Activated T-cell treated with anti-CD3 and anti-CD28 coated beads, Interleukin-2, amount 50 U/mL, for 4 hours (primary cell): Measurements from ENCODE around the gene CNBP. TPM values are rescaled to one million over a fixed set of nuclear protein-coding genes. Genes with fewer than 3 reads are reported as not detected.
"Not testable (repeated sequence)": the region's sequence is repeated elsewhere in the genome, so short reads cannot be mapped to it uniquely, and the experiment has no call there.

Experiments
- ATAC-seq, 2 donors: fragments of 200-7000 bp; cut with Tn5 transposase; one replicate each; pipeline ENCODE4 v1.10.0; 2021
- DNase-seq: peaks from one replicate; pipeline ENCODE4 v3.0.0-alpha.2; 2020
- H3K27me3 Mint-ChIP-seq: one replicate; pipeline ENCODE4 v1.8.0; 2021; ENCODE audit warnings: low read depth, mixed read lengths
- H3K36me3 Mint-ChIP-seq: one replicate; pipeline ENCODE4 v1.8.0; 2022; ENCODE audit warnings: mixed read lengths; ENCODE audit not compliant: insufficient read depth
- H3K4me1 Mint-ChIP-seq: one replicate; pipeline ENCODE4 v1.8.0; 2021; ENCODE audit warnings: low read depth, mixed read lengths
- H3K4me3 Mint-ChIP-seq: one replicate; pipeline ENCODE4 v1.8.0; 2021; ENCODE audit warnings: mild to moderate bottlenecking, moderate library complexity, mixed read lengths
- H3K9me3 Mint-ChIP-seq: one replicate; pipeline ENCODE4 v1.8.0; 2021; ENCODE audit warnings: mixed read lengths
- total RNA-seq, 3 donors: library from RNA; stranded (reverse); gene quantifications; one replicate each; pipeline ENCODE4 v1.2.1, GENCODE V29; 2021

The CNBP gene
- total RNA-seq: 100 to 1,000 TPM; 606 to 623 (median 610) TPM

DNA sequence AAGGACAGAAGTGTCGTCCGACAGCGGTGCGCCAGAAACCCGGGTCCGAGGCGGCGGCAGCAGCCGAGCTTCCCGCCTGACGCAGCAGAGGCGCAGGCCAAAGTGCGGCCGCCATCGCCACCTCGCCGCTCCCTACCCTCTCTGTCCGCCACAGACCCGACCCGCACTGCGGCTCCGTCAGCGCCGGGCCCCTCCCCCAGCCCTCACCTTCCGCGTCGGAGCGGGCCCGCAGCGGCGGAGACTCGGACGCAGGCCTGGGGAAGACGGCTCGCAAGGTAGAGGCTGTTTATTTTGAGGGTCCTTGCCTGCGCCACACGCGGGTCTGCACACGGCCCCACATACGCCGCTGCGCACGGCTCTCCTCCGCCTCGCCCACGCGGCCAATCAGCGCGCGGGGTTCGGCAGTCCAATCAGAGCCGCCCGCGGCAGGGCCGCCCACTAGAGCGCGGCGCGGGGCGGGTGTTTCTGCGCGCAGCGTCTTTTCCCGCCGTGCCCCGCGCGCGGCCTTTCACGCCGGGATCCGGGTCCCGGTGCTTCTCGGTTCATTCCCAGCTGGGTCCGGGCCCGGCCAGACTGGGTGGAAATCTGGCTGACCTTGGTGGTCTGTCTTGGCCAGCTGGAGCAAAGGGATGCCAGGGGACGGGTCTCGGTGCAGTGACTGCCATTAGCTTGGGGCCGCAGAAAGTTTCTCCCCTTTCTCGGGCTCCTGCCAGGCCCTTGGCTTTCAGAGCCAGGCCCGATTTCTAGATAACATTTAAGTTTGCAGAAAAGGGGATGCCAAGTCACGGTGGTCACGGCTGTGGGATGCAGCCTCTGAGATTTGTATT lies at the start of gene CNBP:
Gene CNBP, minus strand, starts transcription at position 328 of the 827 bp plus-strand sequence. CDS start 12,139 bp downstream, outside the sequence.
- Mint-ChIP-seq H3K36me3 (peaks cover 31% of the 10 kb centered on the region), H3K27me3 (no peaks in the 10 kb centered on the region), H3K4me1 (peaks cover 26% of the 10 kb centered on the region), H3K4me3 (peak within 1 kb of the TSS; percentile 98), H3K9me3 (no peaks in the 10 kb centered on the region)
- ATAC-seq (peak; percentile 91 to 93), DNase-seq (peak; percentile 90)

DNA sequence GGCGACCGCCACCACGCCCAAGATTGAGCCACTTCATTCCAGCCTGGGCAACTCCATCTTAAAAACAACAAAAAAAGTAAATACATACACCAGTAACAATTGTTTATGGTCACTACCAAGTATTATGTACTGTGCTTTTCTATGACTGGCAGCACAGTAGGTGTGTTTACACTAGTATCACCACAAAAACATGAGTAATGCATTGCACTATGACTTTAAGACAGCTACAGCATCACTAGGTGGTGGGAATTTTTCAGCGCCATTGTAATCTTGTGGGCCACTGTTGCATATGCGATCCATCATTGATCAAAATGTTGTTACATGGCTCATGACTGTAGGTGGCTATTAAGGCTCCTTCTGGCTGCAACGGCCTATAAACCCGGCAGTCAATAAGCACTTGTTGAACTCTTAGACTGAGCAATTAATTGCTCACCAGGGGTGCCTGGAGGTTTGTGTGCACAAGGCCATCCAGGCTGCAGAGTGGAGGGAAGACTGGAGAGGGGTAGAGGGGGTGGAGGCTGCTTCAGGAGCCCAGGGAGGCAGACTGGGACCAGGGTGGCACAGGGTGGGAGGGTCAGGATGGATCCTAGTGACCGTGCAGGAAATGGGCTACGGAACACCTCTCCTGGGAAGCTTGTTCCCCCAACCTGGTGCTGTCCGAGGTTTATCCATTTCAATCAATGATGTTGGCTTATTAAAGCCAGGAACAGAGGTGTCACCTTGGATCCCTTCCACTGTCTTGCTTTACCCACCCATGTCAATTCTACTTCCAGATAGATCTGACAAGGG lies 47.8 kb upstream of the CNBP start:
- Mint-ChIP-seq H3K36me3 (no peaks in the 10 kb centered on the region), H3K9me3 (no peaks in the 10 kb centered on the region), H3K27me3 (no peaks in the 10 kb centered on the region), H3K4me1 (peaks cover 18% of the 10 kb centered on the region), H3K4me3 (no peak overlapping the region)
- ATAC-seq (no peak), DNase-seq (no peak)

DNA sequence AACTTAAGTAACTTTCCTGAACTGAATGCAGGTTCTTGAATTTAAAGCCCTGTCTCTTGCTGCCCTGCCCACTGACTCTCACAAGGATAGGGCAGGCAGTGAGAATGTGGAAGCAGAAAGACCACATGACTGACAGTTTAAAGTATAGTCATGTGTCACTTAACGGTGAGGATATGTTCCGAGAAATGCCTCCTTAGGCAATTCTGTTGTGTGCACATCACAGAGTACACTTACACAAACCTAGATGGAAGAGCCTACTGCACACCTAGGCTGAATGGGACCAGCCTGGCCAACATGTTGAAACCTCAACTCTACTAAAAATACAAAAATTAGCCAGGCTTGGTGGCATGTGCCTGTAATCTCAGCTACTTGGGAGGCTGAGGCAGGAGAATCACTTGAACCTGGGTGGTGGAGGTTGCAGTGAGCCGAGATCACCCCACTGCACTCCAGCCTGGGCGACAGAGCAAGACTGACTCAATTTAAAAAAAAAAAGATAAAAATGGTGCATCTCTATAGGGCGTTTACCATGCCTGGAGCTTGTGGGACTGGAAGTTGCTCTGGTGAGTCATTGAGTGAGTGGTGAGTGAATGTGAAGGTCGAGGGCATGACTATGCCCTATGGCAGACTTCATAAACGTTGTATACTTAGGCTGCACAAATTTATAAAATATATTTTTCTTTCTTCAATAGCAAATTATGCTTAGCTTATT lies 46.8 kb upstream of the CNBP start:
- H3K36me3 Mint-ChIP-seq: no peaks in the 10 kb centered on the region
- H3K9me3 Mint-ChIP-seq: no peaks in the 10 kb centered on the region
- H3K4me3 Mint-ChIP-seq: no peak overlapping the region
- H3K27me3 Mint-ChIP-seq: no peaks in the 10 kb centered on the region
- ATAC-seq (peak; percentile 96 to 99), DNase-seq (no peak)
- H3K4me1 Mint-ChIP-seq: peaks cover 22% of the 10 kb centered on the region

DNA sequence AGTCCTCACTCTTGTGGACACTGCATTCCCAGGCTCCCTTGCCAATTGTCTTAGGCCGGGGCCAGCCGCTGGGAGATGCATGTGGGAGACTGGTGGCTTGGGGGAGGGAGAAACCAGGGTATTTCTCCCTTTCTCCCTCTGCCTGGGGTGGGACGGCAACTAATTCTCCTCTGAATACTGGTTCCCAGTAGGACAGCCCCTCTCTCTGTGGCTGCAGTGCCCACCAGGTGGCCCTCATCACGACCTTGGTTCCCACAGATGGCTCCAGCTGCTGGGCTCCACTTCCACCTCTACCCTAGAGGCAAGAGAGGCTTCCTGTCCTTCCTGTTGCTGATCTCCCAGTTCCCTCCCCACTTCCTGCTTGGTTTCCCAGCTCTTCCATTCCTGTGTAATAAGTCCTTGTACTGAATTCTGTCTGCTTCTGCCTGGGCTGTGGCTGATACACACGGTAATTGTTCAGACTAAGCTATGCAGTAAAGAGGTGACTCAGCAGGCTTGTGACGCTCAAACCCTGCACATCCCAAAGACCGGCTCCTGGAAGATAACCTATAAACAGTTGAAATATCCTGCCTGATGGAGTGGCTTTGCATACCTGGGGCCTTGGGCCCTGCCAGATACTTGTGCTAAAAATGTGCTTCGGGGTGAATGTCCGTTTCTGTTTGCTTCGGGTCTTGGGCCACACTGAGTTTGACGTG lies 45.3 kb upstream of the CNBP start:
- no peak overlapping the region for H3K4me3 Mint-ChIP-seq
- H3K9me3 Mint-ChIP-seq: no peaks in the 10 kb centered on the region
- no peaks in the 10 kb centered on the region for H3K27me3 Mint-ChIP-seq
- no peaks in the 10 kb centered on the region for H3K36me3 Mint-ChIP-seq
- H3K4me1 Mint-ChIP-seq: peaks cover 28% of the 10 kb centered on the region
- ATAC-seq: no peak
- no peak for DNase-seq

DNA sequence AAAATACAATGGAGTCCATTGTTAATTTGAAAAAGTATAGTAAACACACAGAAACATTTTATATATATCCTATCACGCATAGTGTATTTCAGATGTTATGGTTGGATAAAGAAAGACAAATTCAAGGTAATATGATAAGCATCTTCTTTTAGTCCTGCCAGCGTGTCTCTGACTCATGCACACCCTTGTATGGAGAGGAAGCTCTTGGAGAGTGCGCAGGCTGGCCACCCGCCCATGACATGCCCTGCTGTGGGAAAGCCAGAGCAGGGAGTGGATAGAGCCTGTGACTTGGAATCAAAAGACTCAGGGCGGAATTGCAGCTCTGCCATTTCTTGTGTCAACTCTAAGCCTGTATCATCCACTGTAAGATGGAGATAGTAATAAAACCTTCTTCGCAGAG lies 42.7 kb upstream of the CNBP start:
- no peak for DNase-seq
- no peaks in the 10 kb centered on the region for H3K36me3 Mint-ChIP-seq
- H3K4me1 Mint-ChIP-seq: peaks cover 24% of the 10 kb centered on the region
- ATAC-seq: no peak
- no peaks in the 10 kb centered on the region for H3K9me3 Mint-ChIP-seq
- no peaks in the 10 kb centered on the region for H3K27me3 Mint-ChIP-seq
- no peak overlapping the region for H3K4me3 Mint-ChIP-seq

DNA sequence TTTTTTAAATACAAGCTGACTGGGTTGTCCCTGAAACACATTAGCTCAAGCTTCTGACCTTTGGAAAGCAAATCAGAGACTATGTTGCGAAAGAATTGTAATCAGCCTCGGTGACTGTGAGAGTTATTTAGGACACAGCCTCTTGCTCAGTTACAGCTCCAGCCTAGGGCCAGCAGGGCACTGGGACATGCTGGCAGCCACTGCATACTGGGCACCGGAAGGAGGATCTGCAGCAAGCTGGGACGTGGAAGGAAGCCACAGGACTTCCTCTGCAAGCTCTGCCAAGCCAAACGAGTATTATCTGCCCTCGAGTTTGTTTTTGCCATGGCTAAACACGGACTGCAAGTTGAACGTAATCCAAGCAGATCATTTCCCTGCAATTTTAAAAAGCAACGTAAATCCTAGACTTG lies 41.3 kb upstream of the CNBP start:
- Mint-ChIP-seq H3K4me1 (peaks cover 23% of the 10 kb centered on the region), H3K9me3 (no peaks in the 10 kb centered on the region), H3K4me3 (no peak overlapping the region), H3K27me3 (no peaks in the 10 kb centered on the region), H3K36me3 (no peaks in the 10 kb centered on the region)
- no peak for DNase-seq
- peak in 1 of 2 donors; percentile 65 for ATAC-seq

DNA sequence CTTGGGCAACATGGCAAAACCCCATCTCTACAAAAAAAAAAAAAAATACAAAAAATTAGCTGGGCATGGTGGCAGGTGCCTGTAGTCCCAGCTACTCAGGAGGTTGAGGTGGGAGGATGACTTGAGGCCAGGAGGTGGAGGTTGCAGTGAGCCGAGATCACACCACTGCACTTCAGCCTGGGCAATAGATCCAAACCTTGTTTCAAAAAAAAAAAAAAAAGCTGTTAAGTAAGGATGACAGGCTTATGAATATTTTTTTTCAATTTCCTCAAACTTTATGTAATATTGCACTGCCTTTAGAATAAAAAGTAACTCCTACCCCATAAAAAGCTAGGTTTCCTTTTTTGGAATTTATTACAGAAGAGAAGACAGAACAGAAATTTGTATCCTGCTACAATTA lies 40.7 kb upstream of the CNBP start:
- not testable (repeated sequence) for ATAC-seq, H3K27me3 Mint-ChIP-seq, DNase-seq, H3K36me3 Mint-ChIP-seq, H3K9me3 Mint-ChIP-seq, H3K4me3 Mint-ChIP-seq
- H3K4me1 Mint-ChIP-seq: peaks cover 23% of the 10 kb centered on the region

DNA sequence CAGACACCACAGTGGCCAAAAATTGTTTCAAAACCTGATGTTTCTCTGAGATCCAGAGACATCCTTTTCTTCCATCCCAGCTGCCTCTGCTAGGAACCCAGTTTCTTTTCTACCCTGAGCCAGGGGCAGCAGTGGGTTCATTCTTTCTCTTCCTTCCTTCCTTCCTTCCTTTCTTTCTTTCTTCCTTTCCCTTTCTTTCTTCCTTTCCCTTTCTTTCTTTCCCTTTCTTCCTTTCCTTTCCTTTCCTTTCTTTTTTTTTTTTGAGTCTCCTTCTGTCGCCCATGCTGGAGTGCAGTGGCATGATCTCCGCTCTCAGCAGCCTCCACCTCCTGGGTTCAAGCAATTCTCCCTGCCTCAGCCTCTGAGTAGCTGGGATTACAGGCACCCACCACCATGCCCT lies 35.0 kb upstream of the CNBP start:
- Mint-ChIP-seq H3K9me3 (no peaks in the 10 kb centered on the region), H3K36me3 (no peaks in the 10 kb centered on the region)

DNA sequence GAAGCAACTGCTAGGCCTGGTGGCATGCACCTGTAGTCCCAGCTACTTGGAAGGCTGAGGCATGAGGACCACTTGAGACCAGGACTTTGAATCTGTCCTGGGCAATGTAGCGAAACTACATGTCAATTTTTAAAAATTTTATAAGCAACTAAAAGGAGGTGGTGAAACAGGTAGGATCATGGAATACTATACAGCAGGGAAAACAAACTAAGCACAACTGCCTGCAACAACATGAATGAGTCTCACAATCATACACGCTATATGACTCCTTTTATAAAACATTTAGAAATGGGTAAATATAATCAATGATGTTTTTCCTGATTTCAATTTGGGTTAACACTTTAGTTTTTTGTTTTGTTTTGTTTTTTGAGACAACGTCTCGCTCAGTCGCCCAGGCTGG lies 29.5 kb upstream of the CNBP start:
- ATAC-seq: no peak
- no peaks in the 10 kb centered on the region for H3K36me3 Mint-ChIP-seq

More for the DNA sequence above, 35.0 kb upstream of the CNBP start:
- Mint-ChIP-seq H3K27me3 (no peaks in the 10 kb centered on the region), H3K4me1 (no peaks in the 10 kb centered on the region), H3K4me3 (no peak overlapping the region)
- DNase-seq (no peak), ATAC-seq (no peak)

DNA sequence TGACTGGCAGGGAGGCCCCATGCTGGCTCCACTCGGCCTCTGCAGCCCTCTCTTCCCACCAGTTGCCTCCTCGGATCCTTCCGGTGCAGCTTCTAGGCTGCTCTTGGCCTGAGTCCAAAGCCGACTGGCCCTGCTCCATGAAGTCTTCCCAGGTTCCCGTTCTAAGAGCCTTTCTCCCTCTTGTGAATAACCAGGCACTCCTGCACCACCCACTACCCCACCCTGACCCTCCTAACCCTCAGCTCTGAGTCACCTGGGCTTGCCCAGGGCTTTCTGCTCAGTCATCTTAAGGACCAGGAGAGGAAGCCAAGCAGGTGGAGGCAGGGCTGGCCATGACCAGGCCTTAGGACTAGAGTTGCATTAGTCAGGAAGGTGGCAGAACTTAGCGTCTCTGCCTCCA lies 28.1 kb upstream of the CNBP start:
- H3K9me3 Mint-ChIP-seq: no peaks in the 10 kb centered on the region
- no peaks in the 10 kb centered on the region for H3K4me1 Mint-ChIP-seq
- DNase-seq (no peak), ATAC-seq (no peak)
- H3K4me3 Mint-ChIP-seq: no peak overlapping the region
- H3K27me3 Mint-ChIP-seq: no peaks in the 10 kb centered on the region
- H3K36me3 Mint-ChIP-seq: no peaks in the 10 kb centered on the region

More for the DNA sequence above, 29.5 kb upstream of the CNBP start:
- no peaks in the 10 kb centered on the region for H3K4me1 Mint-ChIP-seq
- no peaks in the 10 kb centered on the region for H3K9me3 Mint-ChIP-seq
- H3K27me3 Mint-ChIP-seq: no peaks in the 10 kb centered on the region
- no peak overlapping the region for H3K4me3 Mint-ChIP-seq
- DNase-seq: no peak

DNA sequence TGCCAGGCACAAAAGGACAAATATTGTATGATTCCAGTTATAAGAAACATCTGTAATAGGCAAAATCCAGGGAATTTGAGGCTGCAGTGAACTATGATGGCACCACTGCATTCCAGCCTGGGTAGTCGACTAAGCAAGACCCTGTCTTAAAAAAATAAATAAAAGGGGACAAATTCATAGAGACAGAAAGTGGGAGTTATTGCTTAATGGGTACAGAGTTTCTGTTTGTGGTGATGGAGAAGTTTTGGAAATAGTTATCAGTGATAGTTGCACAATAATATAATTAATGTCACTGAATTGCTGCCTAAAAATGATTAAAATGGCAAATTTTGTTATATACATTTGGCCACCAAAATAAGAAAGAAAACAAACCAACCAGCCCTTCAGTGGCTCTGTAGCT lies 27.6 kb upstream of the CNBP start:
- H3K27me3 Mint-ChIP-seq: no peaks in the 10 kb centered on the region
- no peak overlapping the region for H3K4me3 Mint-ChIP-seq
- H3K4me1 Mint-ChIP-seq: no peaks in the 10 kb centered on the region
- no peaks in the 10 kb centered on the region for H3K9me3 Mint-ChIP-seq
- H3K36me3 Mint-ChIP-seq: no peaks in the 10 kb centered on the region
- DNase-seq: no peak
- ATAC-seq: no peak

DNA sequence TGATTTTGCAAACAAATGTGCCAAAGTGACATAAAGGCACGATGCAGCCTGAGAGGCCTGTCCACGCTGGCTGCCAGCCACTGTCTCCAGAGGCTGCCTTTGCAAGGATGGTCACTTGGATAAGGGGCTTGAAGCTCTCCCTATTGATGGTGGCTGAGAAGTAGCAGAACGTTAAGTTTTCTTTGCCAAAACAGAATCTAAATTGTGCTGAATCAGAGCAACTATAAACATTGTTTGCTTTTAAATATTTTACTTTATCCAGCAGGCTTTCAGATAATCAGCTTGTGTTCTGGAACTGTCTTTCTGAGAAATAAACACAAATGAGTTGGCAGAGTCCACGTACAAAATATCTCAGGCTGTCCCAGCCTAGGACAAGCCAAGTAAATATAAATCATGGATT lies 23.8 kb upstream of the CNBP start:
- H3K4me1 Mint-ChIP-seq: no peaks in the 10 kb centered on the region
- H3K4me3 Mint-ChIP-seq: no peak overlapping the region
- no peak for DNase-seq
- H3K36me3 Mint-ChIP-seq: no peaks in the 10 kb centered on the region
- no peaks in the 10 kb centered on the region for H3K27me3 Mint-ChIP-seq
- H3K9me3 Mint-ChIP-seq: no peaks in the 10 kb centered on the region
- ATAC-seq: no peak

DNA sequence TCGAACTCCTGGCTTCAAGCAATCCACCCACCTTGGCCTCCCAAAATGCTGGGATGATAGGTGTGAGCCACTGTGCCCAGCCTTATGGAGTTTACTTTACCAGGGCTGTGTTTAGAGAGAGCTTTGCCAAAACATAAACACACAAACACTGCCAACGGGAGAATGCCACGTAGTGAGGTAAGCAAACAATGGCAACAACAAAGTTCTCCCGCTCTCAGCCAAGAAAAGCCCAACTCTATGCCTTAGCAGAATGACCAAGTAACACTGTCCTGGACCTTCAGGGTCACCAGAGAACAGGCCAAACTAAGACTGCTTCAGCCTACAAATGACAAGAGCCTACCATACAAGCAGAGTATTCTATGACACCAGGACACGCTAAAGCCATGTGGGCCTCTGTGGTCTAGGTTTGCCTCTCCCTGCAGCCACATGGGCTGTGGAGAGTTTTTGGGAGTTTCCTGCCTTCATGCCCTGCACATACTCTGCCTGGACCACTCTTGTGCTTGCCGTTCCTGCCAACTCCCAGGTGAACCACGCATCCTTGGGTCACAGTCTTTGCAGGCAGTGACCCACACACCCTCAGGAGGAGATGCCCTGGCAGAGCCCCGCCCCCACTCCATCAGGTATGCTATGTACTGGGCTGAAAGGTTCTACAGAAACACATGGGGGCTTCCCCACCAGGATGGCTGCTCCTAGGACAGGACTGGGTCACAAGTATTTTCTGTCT lies 21.6 kb upstream of the CNBP start:
- no peaks in the 10 kb centered on the region for H3K4me1 Mint-ChIP-seq
- H3K36me3 Mint-ChIP-seq: no peaks in the 10 kb centered on the region
- no peaks in the 10 kb centered on the region for H3K27me3 Mint-ChIP-seq
- no peak overlapping the region for H3K4me3 Mint-ChIP-seq
- no peak for DNase-seq
- ATAC-seq: no peak
- no peaks in the 10 kb centered on the region for H3K9me3 Mint-ChIP-seq
